CD4-positive, CD25-positive, alpha-beta regulatory T cell (primary cell): Measurements from ENCODE around the gene TRPV5. TPM values are rescaled to one million over a fixed set of nuclear protein-coding genes. Genes with fewer than 3 reads are reported as not detected.
"Not testable (repeated sequence)": the region's sequence is repeated elsewhere in the genome, so short reads cannot be mapped to it uniquely, and the experiment has no call there.

Experiments
- ATAC-seq, 2 donors: fragments of 150-1000 bp; cut with Tn5 transposase; one replicate each; pipeline ENCODE4 v1.10.0; 2021; ENCODE audit warnings: low read depth in 2 of 2, moderate number of reproducible peaks in 2 of 2, moderate library complexity in 1 of 2
- DNase-seq, 3 donors: peaks; one replicate each; pipeline versions ENCODE4 v3.0.0 to v3.0.0-alpha.2; 2012 to 2022; ENCODE audit warnings: mixed read lengths in 1 of 3
- H3K27ac ChIP-seq: one replicate; pipeline ENCODE4 v1.7.0; 2013; ENCODE audit warnings: mild to moderate bottlenecking, low read length; ENCODE audit not compliant: insufficient read depth, poor library complexity, severe bottlenecking
- H3K27me3 ChIP-seq: one replicate; pipeline ENCODE4 v1.7.0; 2013; ENCODE audit warnings: low read length; ENCODE audit not compliant: control insufficient read depth, insufficient read depth
- H3K36me3 ChIP-seq: one replicate; pipeline ENCODE4 v1.7.0; 2013; ENCODE audit warnings: mild to moderate bottlenecking, low read length, moderate library complexity; ENCODE audit not compliant: control insufficient read depth, insufficient read depth
- H3K4me1 ChIP-seq: 2 replicates; pipeline ENCODE4 v1.7.0; 2013; ENCODE audit warnings: mild to moderate bottlenecking, low read length; ENCODE audit not compliant: insufficient read depth, control insufficient read depth, poor library complexity, severe bottlenecking
- H3K4me3 ChIP-seq: one replicate; pipeline ENCODE4 v1.7.0; 2013; ENCODE audit warnings: low read depth, mild to moderate bottlenecking, low read length, moderate library complexity
- H3K9me3 ChIP-seq, 2 experiments: 1 replicate in 1 of 2; 2 replicates in 1 of 2; pipeline ENCODE4 v1.7.0; 2013; ENCODE audit warnings: low read length in 2 of 2, mild to moderate bottlenecking in 1 of 2, moderate library complexity in 1 of 2; ENCODE audit not compliant: control insufficient read depth in 2 of 2
- H3K27ac Mint-ChIP-seq, 3 donors: one replicate each; pipeline ENCODE4 v1.8.0; 2020 to 2022; ENCODE audit warnings: mild to moderate bottlenecking in 3 of 3, mixed read lengths in 3 of 3, moderate library complexity in 2 of 3
- H3K27me3 Mint-ChIP-seq: one replicate; pipeline ENCODE4 v1.8.0; 2022; ENCODE audit warnings: mild to moderate bottlenecking, mixed read lengths
- H3K36me3 Mint-ChIP-seq: one replicate; pipeline ENCODE4 v1.8.0; 2020; ENCODE audit warnings: mixed read lengths
- H3K4me1 Mint-ChIP-seq, 4 donors: one replicate each; pipeline ENCODE4 v1.8.0; 2020 to 2022; ENCODE audit warnings: mixed read lengths in 4 of 4, mild to moderate bottlenecking in 1 of 4
- H3K4me3 Mint-ChIP-seq, 4 donors: one replicate each; pipeline ENCODE4 v1.8.0; 2020 to 2022; ENCODE audit warnings: mild to moderate bottlenecking in 4 of 4, mixed read lengths in 4 of 4, moderate library complexity in 3 of 4
- H3K9me3 Mint-ChIP-seq, 7 donors: one replicate each; pipeline ENCODE4 v1.8.0; 2020 to 2022; ENCODE audit warnings: mixed read lengths in 7 of 7, mild to moderate bottlenecking in 3 of 7, moderate library complexity in 2 of 7
- polyA plus RNA-seq, 4 donors: library from polyadenylated mRNA; unstranded; fragments of 300-500 nt; fragmentation: Illumina TruSeq; gene quantifications; one replicate each; pipeline ENCODE4 v1.2.3, GENCODE V29; 2021
- total RNA-seq: library from RNA; stranded (reverse); gene quantifications from one replicate; pipeline ENCODE4 v1.2.3, GENCODE V29; 2022

Gene TRPV5
- total RNA-seq (not detected), polyA plus RNA-seq (not detected)

DNA sequence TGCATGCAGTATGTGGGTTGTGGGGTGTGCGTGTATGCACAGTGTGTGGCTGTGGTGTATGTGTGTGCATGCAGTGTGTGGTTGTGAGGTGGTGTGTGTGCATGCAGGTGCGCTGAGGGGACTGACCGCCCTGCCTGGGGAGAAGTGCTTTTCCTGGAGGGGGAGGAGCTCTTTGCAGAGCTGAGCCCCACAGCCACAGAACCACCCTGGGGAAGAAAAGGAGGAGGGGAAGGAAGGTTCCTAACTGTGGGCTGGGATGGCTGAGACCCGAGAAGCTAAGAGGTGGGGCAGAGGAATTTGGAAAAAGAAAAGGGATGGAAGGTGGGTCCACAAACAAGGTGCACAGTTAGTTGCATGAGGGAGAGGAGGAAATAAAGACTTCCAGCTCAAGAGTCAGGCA is at the start of gene TRPV5:
Gene TRPV5, minus strand, starts transcription at position 123 of the 400 bp plus-strand sequence. CDS start 287 bp downstream, outside the sequence.
- H3K4me3 ChIP-seq: no peak within 1 kb of the TSS
- peak within 1 kb of the TSS in 1 of 3 donors; percentile 12 for H3K27ac Mint-ChIP-seq
- no peak for ATAC-seq

DNA sequence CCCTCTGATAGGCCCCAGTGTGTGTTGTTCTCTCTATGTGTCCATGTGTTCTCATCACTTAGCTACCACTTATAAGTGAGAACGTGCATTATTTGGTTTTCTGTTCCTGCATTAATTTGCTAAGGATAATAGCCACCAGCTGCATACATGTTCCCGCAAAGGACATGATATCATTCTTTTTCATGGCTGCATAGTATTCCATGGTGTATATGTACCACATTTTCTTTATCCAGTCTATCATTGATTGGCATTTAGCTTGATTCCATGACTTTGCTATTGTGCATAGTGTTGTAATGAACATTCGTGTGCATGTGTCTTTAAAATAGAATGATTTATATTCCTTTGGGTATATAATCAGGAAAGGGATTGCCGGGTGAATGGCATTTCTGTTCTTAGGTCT is 44.9 kb upstream of the TRPV5 start:
- Mint-ChIP-seq H3K27me3 (peaks cover 32% of the 10 kb centered on the region), H3K9me3 (peaks cover 0 to 14% (median 2%) of the 10 kb centered on the region in 7 donors)
- H3K4me3 ChIP-seq, H3K27me3 ChIP-seq, H3K9me3 ChIP-seq, H3K4me3 Mint-ChIP-seq, H3K36me3 Mint-ChIP-seq, H3K27ac ChIP-seq, H3K27ac Mint-ChIP-seq, H3K4me1 ChIP-seq, DNase-seq, H3K36me3 ChIP-seq, ATAC-seq, H3K4me1 Mint-ChIP-seq: not testable (repeated sequence)

More for the DNA sequence above, at the start of gene TRPV5:
- peaks cover 0 to 3% (median 0%) of the 10 kb centered on the region in 7 donors for H3K9me3 Mint-ChIP-seq
- no peak within 1 kb of the TSS for H3K4me3 Mint-ChIP-seq
- H3K27ac ChIP-seq: no peak within 1 kb of the TSS
- no peaks in the 10 kb centered on the region for H3K36me3 ChIP-seq
- H3K36me3 Mint-ChIP-seq: no peaks in the 10 kb centered on the region
- peaks cover 0 to 3% (median 0%) of the 10 kb centered on the region in 4 donors for H3K4me1 Mint-ChIP-seq
- no peaks in the 10 kb centered on the region for H3K9me3 ChIP-seq
- no peaks in the 10 kb centered on the region for H3K4me1 ChIP-seq
- no peak for DNase-seq
- peaks cover 20% of the 10 kb centered on the region for H3K27me3 Mint-ChIP-seq
- no peaks in the 10 kb centered on the region for H3K27me3 ChIP-seq

DNA sequence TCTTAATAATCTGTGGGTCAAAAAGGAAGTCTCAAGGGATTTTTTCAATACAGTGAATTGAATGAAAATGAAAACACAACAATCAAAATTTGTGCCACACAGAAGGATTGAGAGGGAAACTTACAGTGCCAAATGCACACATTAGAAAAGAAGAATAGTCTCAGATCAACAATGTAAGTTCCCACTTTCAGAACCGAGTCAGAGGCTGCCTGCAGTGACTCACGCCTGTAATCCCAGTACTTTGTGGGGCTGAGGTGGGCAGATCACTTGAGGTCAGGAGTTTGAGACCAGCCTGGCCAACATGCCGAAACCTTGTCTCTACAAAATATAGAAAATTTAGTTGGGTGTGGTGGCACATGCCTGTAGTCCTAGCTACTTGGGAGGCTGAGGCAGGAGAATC is 41.1 kb upstream of the TRPV5 start:
- Histone ChIP-seq H3K36me3 (no peaks in the 10 kb centered on the region), H3K27ac (no peak overlapping the region), H3K4me3 (no peak overlapping the region), H3K4me1 (no peaks in the 10 kb centered on the region), H3K27me3 (no peaks in the 10 kb centered on the region), H3K9me3 (peaks cover 0 to 4% of the 10 kb centered on the region in 2 experiments)
- H3K36me3 Mint-ChIP-seq: no peaks in the 10 kb centered on the region
- H3K9me3 Mint-ChIP-seq: peaks cover 0 to 8% (median 0%) of the 10 kb centered on the region in 7 donors
- peaks cover 0 to 3% (median 0%) of the 10 kb centered on the region in 4 donors for H3K4me1 Mint-ChIP-seq
- DNase-seq (no peak), ATAC-seq (no peak)
- no peak overlapping the region for H3K4me3 Mint-ChIP-seq
- peaks cover 40% of the 10 kb centered on the region for H3K27me3 Mint-ChIP-seq
- H3K27ac Mint-ChIP-seq: no peak overlapping the region

DNA sequence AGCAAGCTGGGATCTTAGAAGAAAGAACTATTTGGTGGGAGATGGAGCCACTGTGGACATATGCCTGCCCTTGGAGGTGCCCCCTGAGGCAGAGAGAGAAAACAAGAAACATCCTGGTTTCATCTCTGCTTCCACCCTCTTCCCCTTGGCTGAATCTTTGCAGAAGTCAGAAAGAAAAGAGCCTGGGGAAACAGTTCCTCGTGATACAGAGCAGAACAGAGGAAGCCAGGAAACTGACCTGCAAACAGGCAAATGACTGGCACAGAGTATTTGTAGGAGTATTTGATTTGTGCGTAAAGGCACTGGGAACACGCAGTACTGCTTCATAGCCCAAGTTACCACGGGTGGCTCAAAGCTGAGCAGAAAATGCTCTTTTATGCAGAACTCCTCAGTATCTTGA is 35.6 kb upstream of the TRPV5 start:
- no peak overlapping the region for H3K4me3 ChIP-seq
- no peaks in the 10 kb centered on the region for H3K36me3 ChIP-seq
- no peak overlapping the region for H3K27ac ChIP-seq
- Mint-ChIP-seq H3K9me3 (no peaks in the 10 kb centered on the region), H3K4me1 (peaks cover 0 to 3% (median 0%) of the 10 kb centered on the region in 4 donors), H3K36me3 (no peaks in the 10 kb centered on the region), H3K4me3 (no peak overlapping the region), H3K27me3 (peaks cover 61% of the 10 kb centered on the region), H3K27ac (no peak overlapping the region)
- ATAC-seq (no peak), DNase-seq (no peak)
- no peaks in the 10 kb centered on the region for H3K4me1 ChIP-seq
- H3K27me3 ChIP-seq: peaks cover 2% of the 10 kb centered on the region
- H3K9me3 ChIP-seq: no peaks in the 10 kb centered on the region

DNA sequence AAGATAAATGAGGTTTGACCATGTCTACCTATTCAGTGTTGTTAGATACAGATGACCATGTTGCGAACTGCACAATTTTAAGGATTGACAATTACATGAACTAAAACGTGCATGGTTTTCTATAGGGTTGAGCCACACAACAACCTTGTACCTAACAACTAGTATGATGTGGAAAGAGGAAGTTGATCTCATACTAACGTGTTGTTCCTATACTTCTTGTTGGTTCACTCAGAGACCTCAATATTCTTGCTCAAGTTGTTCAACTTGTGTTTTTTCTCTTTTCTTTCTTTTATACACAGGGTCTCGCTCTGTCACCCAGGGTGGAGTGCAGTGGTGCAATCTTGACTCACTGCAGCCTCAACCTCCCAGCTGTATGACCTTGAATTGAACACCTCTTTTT is 34.7 kb upstream of the TRPV5 start:
- H3K36me3 Mint-ChIP-seq: no peaks in the 10 kb centered on the region
- Histone ChIP-seq H3K36me3 (no peaks in the 10 kb centered on the region), H3K4me3 (no peak overlapping the region), H3K9me3 (no peaks in the 10 kb centered on the region), H3K27me3 (peaks cover 4% of the 10 kb centered on the region), H3K4me1 (no peaks in the 10 kb centered on the region), H3K27ac (no peak overlapping the region)
- H3K27me3 Mint-ChIP-seq: peaks cover 55% of the 10 kb centered on the region
- ATAC-seq (no peak), DNase-seq (no peak)
- H3K4me1 Mint-ChIP-seq: peaks cover 0 to 3% (median 0%) of the 10 kb centered on the region in 4 donors
- peaks cover 0 to 1% (median 0%) of the 10 kb centered on the region in 7 donors for H3K9me3 Mint-ChIP-seq
- no peak overlapping the region for H3K4me3 Mint-ChIP-seq
- no peak overlapping the region for H3K27ac Mint-ChIP-seq

DNA sequence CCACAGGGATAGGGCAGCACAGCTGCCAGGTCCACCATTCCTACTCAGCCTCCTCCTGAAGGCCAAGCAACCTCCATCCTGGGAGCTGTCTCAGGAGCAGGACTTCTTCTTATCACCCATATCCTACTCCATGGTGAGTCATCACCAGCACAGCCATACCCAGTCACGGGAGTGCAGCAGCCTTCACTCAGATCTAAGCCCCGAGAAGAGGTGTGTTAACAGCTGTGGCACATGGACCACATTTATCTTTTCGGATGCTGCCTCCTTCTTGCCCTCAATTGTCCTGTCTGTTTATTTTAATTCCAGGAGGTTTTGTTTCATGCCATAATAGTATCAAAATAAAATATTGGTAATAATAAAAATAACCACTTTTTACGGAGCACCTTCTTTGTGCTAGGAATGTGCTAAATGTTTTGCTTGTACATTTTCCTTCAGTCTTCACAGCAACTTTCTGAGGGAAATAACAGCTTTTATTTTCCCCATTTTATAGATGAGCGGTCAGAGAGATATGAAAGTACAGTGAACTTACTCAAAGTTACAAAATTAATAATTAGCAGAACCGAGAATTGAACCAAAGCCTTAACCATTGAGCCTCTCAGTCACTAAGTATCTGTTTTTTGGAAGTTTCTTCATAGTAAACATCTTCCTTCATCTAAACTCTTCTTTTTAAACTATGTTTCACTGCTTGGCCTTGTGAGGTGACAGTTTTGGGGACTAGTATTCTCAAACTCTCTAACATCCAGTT is 31.1 kb upstream of the TRPV5 start:
- H3K27me3 Mint-ChIP-seq: peaks cover 39% of the 10 kb centered on the region

DNA sequence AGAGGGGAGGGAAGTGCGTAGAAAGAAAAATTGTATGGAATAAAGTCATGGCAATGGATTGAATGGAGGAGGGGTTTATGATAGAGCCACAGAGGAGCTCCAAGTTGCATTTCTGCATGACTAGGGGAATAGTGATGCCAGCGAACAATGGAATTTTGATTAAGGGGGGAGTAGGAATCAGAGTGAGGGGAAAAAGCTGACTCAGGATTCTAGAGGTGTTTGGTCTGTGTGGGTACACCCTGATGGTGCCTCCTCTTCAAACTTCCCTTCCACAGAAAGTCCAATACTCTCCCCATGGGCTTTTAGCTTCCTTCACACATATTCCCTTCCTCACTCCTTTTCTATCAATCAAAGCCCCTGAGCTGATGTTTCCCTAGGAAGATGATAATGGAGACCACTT is 30.4 kb upstream of the TRPV5 start:
- Histone ChIP-seq H3K27ac (no peak overlapping the region), H3K4me1 (no peaks in the 10 kb centered on the region), H3K4me3 (no peak overlapping the region), H3K9me3 (no peaks in the 10 kb centered on the region), H3K27me3 (peaks cover 4% of the 10 kb centered on the region), H3K36me3 (no peaks in the 10 kb centered on the region)
- ATAC-seq (no peak), DNase-seq (no peak)
- Mint-ChIP-seq H3K4me1 (no peaks in the 10 kb centered on the region), H3K27ac (no peak overlapping the region), H3K9me3 (peaks cover 0 to 1% (median 0%) of the 10 kb centered on the region in 7 donors), H3K4me3 (no peak overlapping the region), H3K36me3 (no peaks in the 10 kb centered on the region), H3K27me3 (peaks cover 34% of the 10 kb centered on the region)

More for the DNA sequence above, 31.1 kb upstream of the TRPV5 start:
- H3K4me1 ChIP-seq: no peaks in the 10 kb centered on the region
- Mint-ChIP-seq H3K4me3 (no peak overlapping the region), H3K4me1 (no peaks in the 10 kb centered on the region), H3K36me3 (no peaks in the 10 kb centered on the region), H3K27ac (no peak overlapping the region), H3K9me3 (peaks cover 0 to 1% (median 0%) of the 10 kb centered on the region in 7 donors)
- H3K36me3 ChIP-seq: no peaks in the 10 kb centered on the region
- DNase-seq (no peak), ATAC-seq (no peak)
- no peak overlapping the region for H3K4me3 ChIP-seq
- H3K27ac ChIP-seq: no peak overlapping the region
- H3K9me3 ChIP-seq: no peaks in the 10 kb centered on the region
- H3K27me3 ChIP-seq: peaks cover 4% of the 10 kb centered on the region

DNA sequence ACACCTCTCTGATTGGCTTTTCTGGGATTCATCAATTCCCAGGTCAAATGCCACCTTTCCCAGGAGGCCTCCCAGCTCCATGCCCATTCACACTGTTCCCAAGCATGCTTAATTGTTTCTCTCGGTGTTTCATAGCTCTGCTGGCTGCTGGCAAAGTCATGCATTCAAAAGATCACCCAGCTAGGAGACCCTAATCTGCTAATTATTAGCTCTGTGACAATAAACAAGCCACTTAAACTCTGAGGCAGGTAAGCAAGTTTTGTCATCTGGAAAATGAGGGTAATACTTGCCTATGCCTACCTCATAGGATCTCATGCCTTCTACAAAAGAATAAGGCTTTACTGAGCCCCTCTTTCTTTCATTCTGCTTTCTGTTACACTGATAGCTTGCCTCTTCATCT is 29.4 kb upstream of the TRPV5 start:
- Histone ChIP-seq H3K36me3 (no peaks in the 10 kb centered on the region), H3K4me1 (no peaks in the 10 kb centered on the region)

More for the DNA sequence above, 29.4 kb upstream of the TRPV5 start:
- Histone ChIP-seq H3K4me3 (no peak overlapping the region), H3K9me3 (no peaks in the 10 kb centered on the region), H3K27me3 (peaks cover 2% of the 10 kb centered on the region), H3K27ac (no peak overlapping the region)
- H3K4me1 Mint-ChIP-seq: no peaks in the 10 kb centered on the region
- H3K9me3 Mint-ChIP-seq: peaks cover 0 to 1% (median 0%) of the 10 kb centered on the region in 7 donors
- H3K36me3 Mint-ChIP-seq: no peaks in the 10 kb centered on the region
- DNase-seq (no peak), ATAC-seq (no peak)
- H3K27me3 Mint-ChIP-seq: peaks cover 32% of the 10 kb centered on the region
- no peak overlapping the region for H3K27ac Mint-ChIP-seq
- no peak overlapping the region for H3K4me3 Mint-ChIP-seq
